ENCODE results near the gene SAMSN1. TPM values are rescaled to one million over a fixed set of nuclear protein-coding genes. Genes with fewer than 3 reads are reported as not detected.
A peak's percentile ranks its signal among the peaks of the same experiment; 100 is the strongest.

SAMSN1 gene
- total RNA-seq, 5 donors from 2014 or later (not counting 1 experiment from before 2014, with no cell fraction given) = 25.3 to 64.6 (median 45.4) TPM

DNA sequence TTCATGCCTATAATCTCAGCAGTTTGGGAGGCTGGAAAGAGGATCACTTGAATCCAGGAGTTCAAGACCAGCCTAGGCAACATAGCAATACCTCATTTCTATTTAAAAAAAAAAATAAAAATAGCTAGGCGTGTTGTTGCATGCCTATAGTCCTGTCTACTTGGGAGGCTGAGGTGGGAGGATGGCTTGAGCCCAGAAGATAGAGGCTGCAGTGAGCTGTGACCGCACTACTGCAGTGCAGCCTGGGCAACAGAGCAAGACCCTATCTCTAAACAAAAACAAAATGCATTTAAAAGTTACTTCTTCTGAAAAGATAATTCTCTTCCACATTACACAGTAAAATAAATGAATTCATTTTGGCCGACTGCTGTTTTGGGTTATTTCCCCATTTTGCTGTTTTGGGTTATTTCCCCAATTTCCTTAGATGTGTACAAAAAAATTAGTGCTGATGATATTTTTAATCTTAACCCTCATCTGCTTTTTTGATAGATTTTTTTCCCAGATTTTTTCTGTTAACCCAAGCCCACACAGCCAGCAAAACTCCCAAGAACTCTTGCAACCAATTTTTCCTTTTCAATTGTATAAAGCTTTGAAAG is 23.0 kb upstream of the SAMSN1 start:
- CTCF ChIA-PET = interaction anchor here in 1 of 2 donors (0.7 kb wide), 1 partner anchor 23 kb away, joined by 3 read pairs; no protein-coding TSS in a partner anchor
- H3K27ac ChIP-seq (ENCODE audit: low read length) = no peak overlapping the region
- no CpG with 5 or more reads among the region's 3 CpGs for WGBS (ENCODE audit: insufficient coverage)

DNA sequence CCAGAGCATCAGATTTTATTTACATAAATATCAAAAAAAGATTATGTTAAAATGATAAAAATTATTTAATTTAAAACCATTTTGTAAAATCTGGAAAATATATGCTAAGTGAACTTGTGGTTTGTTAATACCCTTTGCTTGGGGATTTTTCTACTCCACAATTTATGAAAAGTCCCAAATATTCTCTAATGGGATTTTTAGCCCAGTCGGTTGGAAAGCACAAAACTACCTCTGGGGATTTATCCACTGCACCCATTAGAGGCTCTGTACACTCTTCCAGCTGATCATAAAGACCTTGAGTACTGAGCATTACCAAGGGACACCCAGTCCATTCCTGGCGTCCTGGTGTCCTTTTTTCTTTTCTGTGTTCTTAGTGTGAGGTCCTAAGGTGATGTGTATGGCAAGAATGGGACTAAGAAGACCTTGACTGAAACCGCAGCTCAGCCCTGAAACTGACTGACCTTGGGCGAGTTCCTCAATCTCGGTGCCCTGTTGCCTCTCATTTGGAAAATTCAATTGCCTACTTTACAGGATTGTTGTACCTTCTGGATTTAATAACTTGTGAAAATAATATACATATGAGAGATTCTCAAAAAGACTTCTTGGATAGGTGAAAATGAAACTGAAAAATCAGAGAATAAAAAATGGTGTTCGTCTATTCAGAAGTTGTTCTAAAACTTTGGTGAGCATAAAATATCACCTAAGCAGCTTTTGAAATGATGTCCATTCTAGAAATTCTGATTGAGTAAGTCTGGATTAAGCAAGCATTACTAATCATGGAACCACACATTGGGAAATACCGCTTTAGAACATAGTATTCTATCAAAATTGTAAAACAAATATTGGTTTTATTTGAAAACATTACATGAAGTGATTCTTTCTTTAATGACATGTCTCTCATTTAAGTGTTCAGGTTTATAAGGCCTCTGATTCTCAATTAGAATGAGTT is 21.5 kb upstream of the SAMSN1 start:
- Histone ChIP-seq H3K27ac (ENCODE audit: low read length) (no peak overlapping the region), H3K27me3 (replicated peaks in 1 of 2; ENCODE audit: control insufficient read depth in 2 of 2, extremely low read depth in 1 of 2, insufficient read depth in 2 of 2, low read length in 1 of 2) (no peaks in the 10 kb centered on the region), H3K4me3 (ENCODE audit: control insufficient read depth in 1 of 2, extremely low read depth in 1 of 2, low read length in 1 of 2) (no peak overlapping the region), H3K9me3 (no peaks in the 10 kb centered on the region), H3K4me1 (ENCODE audit: control insufficient read depth in 1 of 2, extremely low read depth in 1 of 2, insufficient read depth in 2 of 2, low read length in 2 of 2) (no peaks in the 10 kb centered on the region), H3K36me3 (ENCODE audit: control insufficient read depth in 2 of 2, extremely low read depth in 1 of 2, insufficient read depth in 1 of 2, low read length in 1 of 2) (no peaks in the 10 kb centered on the region)
- peaks cover 0 to 6% (median 0%) of the 10 kb centered on the region in 3 donors for H3K9me3 Mint-ChIP-seq
- 80% methylated on average over 1 of the region's 7 CpGs for WGBS (ENCODE audit: insufficient coverage)
- no peak overlapping the region for H3K4me3 Mint-ChIP-seq
- peak in 1 of 35 experiments; percentile 1 for DNase-seq
- peaks cover 0 to 2% (median 0%) of the 10 kb centered on the region in 3 donors for H3K4me1 Mint-ChIP-seq
- H3K36me3 Mint-ChIP-seq = peaks cover 4% of the 10 kb centered on the region
- no peak for ATAC-seq (replicated peaks in 1 of 4)
- no peak overlapping the region for H3K27ac Mint-ChIP-seq
- ChIA-PET POLR2A (interaction anchor here in 1 of 2 donors (0.6 kb wide), 1 partner anchor 14 kb away, joined by 3 read pairs; no protein-coding TSS in a partner anchor), CTCF (interaction anchor here in 1 of 2 donors (0.6 kb wide), 1 partner anchor 45 kb away, joined by 3 read pairs; no protein-coding TSS in a partner anchor)
- H3K27me3 Mint-ChIP-seq = no peaks in the 10 kb centered on the region

More for the DNA sequence above, 23.0 kb upstream of the SAMSN1 start:
- H3K27me3 ChIP-seq (replicated peaks in 1 of 2; ENCODE audit: control insufficient read depth in 2 of 2, extremely low read depth in 1 of 2, insufficient read depth in 2 of 2, low read length in 1 of 2) = no peaks in the 10 kb centered on the region
- no peaks in the 10 kb centered on the region for H3K4me1 ChIP-seq (ENCODE audit: control insufficient read depth in 1 of 2, extremely low read depth in 1 of 2, insufficient read depth in 2 of 2, low read length in 2 of 2)
- no peak for ATAC-seq (replicated peaks in 1 of 4)
- POLR2A ChIA-PET = no interaction called here
- Mint-ChIP-seq H3K36me3 (peaks cover 4% of the 10 kb centered on the region), H3K9me3 (peaks cover 0 to 6% (median 0%) of the 10 kb centered on the region in 3 donors), H3K4me3 (no peak overlapping the region), H3K27ac (no peak overlapping the region), H3K27me3 (no peaks in the 10 kb centered on the region), H3K4me1 (peaks cover 0 to 2% (median 0%) of the 10 kb centered on the region in 3 donors)
- H3K36me3 ChIP-seq (ENCODE audit: control insufficient read depth in 2 of 2, extremely low read depth in 1 of 2, insufficient read depth in 1 of 2, low read length in 1 of 2) = no peaks in the 10 kb centered on the region
- H3K4me3 ChIP-seq (ENCODE audit: control insufficient read depth in 1 of 2, extremely low read depth in 1 of 2, low read length in 1 of 2) = no peak overlapping the region
- no peaks in the 10 kb centered on the region for H3K9me3 ChIP-seq
- DNase-seq = no peak

DNA sequence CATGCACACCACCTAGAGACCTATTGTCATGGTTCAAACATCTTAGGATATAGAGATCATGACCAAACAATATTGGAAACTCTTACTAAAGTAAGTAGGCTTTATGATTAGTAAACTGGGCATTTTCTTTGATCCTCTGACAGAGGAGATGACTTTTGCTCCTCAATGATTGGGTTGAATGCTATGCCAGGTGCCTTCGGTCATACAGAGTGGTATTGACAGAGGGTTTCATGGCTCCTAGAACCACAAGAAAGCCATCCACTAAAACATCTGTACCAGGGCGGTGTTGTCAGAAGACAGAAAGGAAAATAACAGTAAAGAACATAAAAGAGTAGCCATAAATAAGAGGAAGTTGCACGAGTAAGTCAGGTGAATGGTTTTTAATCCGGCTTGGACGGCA is 20.8 kb upstream of the SAMSN1 start:
- Histone ChIP-seq H3K36me3 (ENCODE audit: control insufficient read depth in 2 of 2, extremely low read depth in 1 of 2, insufficient read depth in 1 of 2, low read length in 1 of 2) (no peaks in the 10 kb centered on the region), H3K9me3 (no peaks in the 10 kb centered on the region), H3K27ac (ENCODE audit: low read length) (no peak overlapping the region), H3K27me3 (replicated peaks in 1 of 2; ENCODE audit: control insufficient read depth in 2 of 2, extremely low read depth in 1 of 2, insufficient read depth in 2 of 2, low read length in 1 of 2) (no peaks in the 10 kb centered on the region), H3K4me3 (ENCODE audit: control insufficient read depth in 1 of 2, extremely low read depth in 1 of 2, low read length in 1 of 2) (no peak overlapping the region), H3K4me1 (ENCODE audit: control insufficient read depth in 1 of 2, extremely low read depth in 1 of 2, insufficient read depth in 2 of 2, low read length in 2 of 2) (no peaks in the 10 kb centered on the region)
- peaks cover 0 to 6% (median 0%) of the 10 kb centered on the region in 3 donors for H3K9me3 Mint-ChIP-seq
- ATAC-seq (replicated peaks in 1 of 4) (no peak), DNase-seq (no peak)
- no peak overlapping the region for H3K27ac Mint-ChIP-seq
- WGBS (ENCODE audit: insufficient coverage) = no CpG with 5 or more reads among the region's 5 CpGs
- peaks cover 0 to 2% (median 0%) of the 10 kb centered on the region in 3 donors for H3K4me1 Mint-ChIP-seq
- H3K27me3 Mint-ChIP-seq = no peaks in the 10 kb centered on the region
- POLR2A ChIA-PET = interaction anchor here in 1 of 2 donors (0.6 kb wide), 1 partner anchor 14 kb away, joined by 3 read pairs; no protein-coding TSS in a partner anchor
- peaks cover 4% of the 10 kb centered on the region for H3K36me3 Mint-ChIP-seq
- CTCF ChIA-PET = interaction anchor here in 1 of 2 donors (0.6 kb wide), 1 partner anchor 44 kb away, joined by 3 read pairs; no protein-coding TSS in a partner anchor
- no peak overlapping the region for H3K4me3 Mint-ChIP-seq

DNA sequence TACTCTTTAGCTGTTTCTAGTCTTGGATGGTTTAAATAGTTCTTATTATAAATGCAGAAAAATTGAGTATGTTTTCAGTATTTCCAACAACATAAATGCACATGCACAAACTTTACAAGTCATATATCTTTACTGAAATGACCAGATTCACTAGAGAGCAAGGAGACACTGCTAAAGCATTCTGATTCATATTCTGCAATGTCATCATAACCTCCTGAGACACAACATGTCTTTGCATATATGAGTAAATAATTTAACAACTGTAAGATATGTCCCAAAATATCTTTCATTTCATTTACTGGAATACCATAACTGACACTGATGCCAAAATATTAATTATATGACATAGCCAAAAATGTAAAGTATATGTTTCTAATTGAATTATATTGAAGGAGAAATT is 16.8 kb upstream of the SAMSN1 start:
- Mint-ChIP-seq H3K27ac (no peak overlapping the region), H3K27me3 (no peaks in the 10 kb centered on the region), H3K9me3 (peaks cover 0 to 14% (median 0%) of the 10 kb centered on the region in 3 donors), H3K4me3 (no peak overlapping the region), H3K36me3 (peaks cover 4% of the 10 kb centered on the region), H3K4me1 (peaks cover 8 to 17% (median 8%) of the 10 kb centered on the region in 3 donors)
- Histone ChIP-seq H3K9me3 (peaks cover 2% of the 10 kb centered on the region), H3K4me3 (ENCODE audit: control insufficient read depth in 1 of 2, extremely low read depth in 1 of 2, low read length in 1 of 2) (no peak overlapping the region), H3K36me3 (ENCODE audit: control insufficient read depth in 2 of 2, extremely low read depth in 1 of 2, insufficient read depth in 1 of 2, low read length in 1 of 2) (no peaks in the 10 kb centered on the region), H3K4me1 (ENCODE audit: control insufficient read depth in 1 of 2, extremely low read depth in 1 of 2, insufficient read depth in 2 of 2, low read length in 2 of 2) (no peaks in the 10 kb centered on the region), H3K27ac (ENCODE audit: low read length) (no peak overlapping the region), H3K27me3 (replicated peaks in 1 of 2; ENCODE audit: control insufficient read depth in 2 of 2, extremely low read depth in 1 of 2, insufficient read depth in 2 of 2, low read length in 1 of 2) (no peaks in the 10 kb centered on the region)
- ChIA-PET CTCF (interaction anchor here in 1 of 2 donors (0.6 kb wide), 1 partner anchor 1576 kb away, joined by 3 read pairs; no protein-coding TSS in a partner anchor), POLR2A (no interaction called here)
- DNase-seq (no peak), ATAC-seq (replicated peaks in 1 of 4) (no peak)

DNA sequence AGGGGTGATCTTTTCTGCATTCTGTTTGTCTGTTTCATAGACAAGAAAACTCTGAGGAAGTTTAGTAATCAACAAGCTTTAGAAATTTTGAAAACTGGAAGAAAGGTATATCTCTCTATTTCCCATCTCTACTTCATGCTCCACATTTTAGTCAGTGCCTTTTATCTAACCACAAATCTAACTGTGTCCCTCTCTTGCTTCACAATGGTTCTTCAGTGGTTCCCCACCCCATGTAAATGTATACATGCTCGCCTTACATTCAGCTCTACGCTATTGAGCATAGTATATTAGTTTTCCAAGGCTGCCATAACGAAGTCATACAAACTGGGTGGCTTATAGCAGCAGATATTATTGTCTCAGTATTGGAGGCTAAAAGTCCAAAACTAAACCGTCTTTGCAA is 14.4 kb upstream of the SAMSN1 start:
- Histone ChIP-seq H3K4me1 (ENCODE audit: control insufficient read depth in 1 of 2, extremely low read depth in 1 of 2, insufficient read depth in 2 of 2, low read length in 2 of 2) (peaks cover 0 to under 1% of the 10 kb centered on the region in 2 experiments), H3K9me3 (peaks cover 2% of the 10 kb centered on the region), H3K36me3 (ENCODE audit: control insufficient read depth in 2 of 2, extremely low read depth in 1 of 2, insufficient read depth in 1 of 2, low read length in 1 of 2) (no peaks in the 10 kb centered on the region), H3K4me3 (ENCODE audit: control insufficient read depth in 1 of 2, extremely low read depth in 1 of 2, low read length in 1 of 2) (no peak overlapping the region), H3K27ac (ENCODE audit: low read length) (no peak overlapping the region), H3K27me3 (replicated peaks in 1 of 2; ENCODE audit: control insufficient read depth in 2 of 2, extremely low read depth in 1 of 2, insufficient read depth in 2 of 2, low read length in 1 of 2) (no peaks in the 10 kb centered on the region)
- ATAC-seq (replicated peaks in 1 of 4) = no peak
- WGBS (ENCODE audit: insufficient coverage) = 100% methylated on average over 1 of the region's 4 CpGs
- Mint-ChIP-seq H3K9me3 (peaks cover 0 to 13% (median 0%) of the 10 kb centered on the region in 3 donors), H3K27me3 (no peaks in the 10 kb centered on the region), H3K36me3 (peaks cover 4% of the 10 kb centered on the region), H3K27ac (no peak overlapping the region), H3K4me1 (peaks cover 17 to 33% (median 20%) of the 10 kb centered on the region in 3 donors), H3K4me3 (no peak overlapping the region)
- CTCF ChIA-PET = interaction anchor here in 1 of 2 donors (0.5 kb wide), 1 partner anchor 23 kb away, joined by 3 read pairs; no protein-coding TSS in a partner anchor
- POLR2A ChIA-PET = no interaction called here
- DNase-seq = no peak

DNA sequence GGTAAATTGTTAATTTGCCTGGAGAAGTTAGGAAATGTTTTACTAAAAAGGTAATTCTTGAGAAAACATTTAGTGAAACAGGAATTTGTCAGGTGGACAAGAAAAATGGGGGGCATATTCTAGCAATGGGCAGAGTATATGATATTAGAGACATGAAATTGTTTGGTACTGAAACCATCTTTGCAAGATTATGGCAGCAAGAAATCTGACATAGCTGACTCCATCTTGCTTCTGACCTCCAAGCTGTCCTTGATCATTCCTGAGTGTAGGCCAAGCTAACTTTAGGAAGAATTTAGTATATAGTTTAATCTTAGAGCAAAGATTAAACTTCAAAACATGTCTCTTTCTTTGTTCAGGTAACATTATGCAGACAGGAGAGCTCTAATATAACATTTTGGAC is 14.0 kb upstream of the SAMSN1 start:
- ChIA-PET POLR2A (no interaction called here), CTCF (no interaction called here)
- Histone ChIP-seq H3K27ac (ENCODE audit: low read length) (no peak overlapping the region), H3K4me1 (ENCODE audit: control insufficient read depth in 1 of 2, extremely low read depth in 1 of 2, insufficient read depth in 2 of 2, low read length in 2 of 2) (peaks cover 0 to 3% of the 10 kb centered on the region in 2 experiments), H3K9me3 (peaks cover 2% of the 10 kb centered on the region), H3K36me3 (ENCODE audit: control insufficient read depth in 2 of 2, extremely low read depth in 1 of 2, insufficient read depth in 1 of 2, low read length in 1 of 2) (no peaks in the 10 kb centered on the region), H3K27me3 (replicated peaks in 1 of 2; ENCODE audit: control insufficient read depth in 2 of 2, extremely low read depth in 1 of 2, insufficient read depth in 2 of 2, low read length in 1 of 2) (no peaks in the 10 kb centered on the region), H3K4me3 (ENCODE audit: control insufficient read depth in 1 of 2, extremely low read depth in 1 of 2, low read length in 1 of 2) (no peak overlapping the region)
- no peak overlapping the region for H3K4me3 Mint-ChIP-seq
- no peaks in the 10 kb centered on the region for H3K36me3 Mint-ChIP-seq
- H3K27ac Mint-ChIP-seq = no peak overlapping the region
- DNase-seq (no peak), ATAC-seq (replicated peaks in 1 of 4) (no peak)
- H3K4me1 Mint-ChIP-seq = peaks cover 21 to 37% (median 24%) of the 10 kb centered on the region in 3 donors
- no peaks in the 10 kb centered on the region for H3K27me3 Mint-ChIP-seq
- peaks cover 0 to 9% (median 0%) of the 10 kb centered on the region in 3 donors for H3K9me3 Mint-ChIP-seq

All from T-cell (primary cell).